Measurements from ENCODE around the gene BCL6.

- no peak for TF ChIP-seq CTCF (IDR thresholded peaks at IDR 0.05)
- no peak for TF ChIP-seq POLR2A (IDR thresholded peaks at IDR 0.05)
Measured at GRCh38 chr3:187718802-187719201, 26.5 kb downstream of the BCL6 start.
